MM.1S (cell line): ENCODE measurements around the gene TMEM132D.

Source experiments
- DNase-seq: peaks from one replicate; pipeline ENCODE4 v3.0.0-alpha.2; 2015
- H2AFZ ChIP-seq: fragments of 300-600 bp; sonication (generic); 2 replicates; pipeline ENCODE4 v1.6.0; 2016; ENCODE audit warnings: antibody characterized with exemption, low read length
- H3F3A ChIP-seq: fragments of 300-600 bp; sonication (generic); 2 replicates; pipeline ENCODE4 v1.6.1; 2016; ENCODE audit warnings: mild to moderate bottlenecking, antibody characterized with exemption, low read length, moderate library complexity, mixed read lengths; ENCODE audit not compliant: insufficient read depth
- H3K27ac ChIP-seq: fragments of 300-600 bp; sonication (generic); 2 replicates; pipeline ENCODE4 v1.5.1; 2016; ENCODE audit warnings: mild to moderate bottlenecking, low read length
- H3K27me3 ChIP-seq: fragments of 300-600 bp; sonication (generic); replicated peaks from 2 replicates; pipeline ENCODE4 v1.6.0; 2016; ENCODE audit warnings: low read length; ENCODE audit not compliant: insufficient read depth
- H3K36me3 ChIP-seq: fragments of 300-600 bp; sonication (generic); replicated peaks from 2 replicates; pipeline ENCODE4 v1.6.1; 2016; ENCODE audit warnings: mild to moderate bottlenecking, low read length, mixed read lengths; ENCODE audit not compliant: insufficient read depth
- H3K4me1 ChIP-seq: fragments of 300-600 bp; sonication (generic); 2 replicates; pipeline ENCODE4 v1.6.1; 2016; ENCODE audit warnings: low read length, mixed read lengths
- H3K4me2 ChIP-seq: fragments of 300-600 bp; sonication (generic); 2 replicates; pipeline ENCODE4 v1.6.0; 2016; ENCODE audit warnings: low read depth, low read length
- H3K4me3 ChIP-seq: fragments of 300-600 bp; sonication (generic); 2 replicates; pipeline ENCODE4 v1.5.1; 2016; ENCODE audit warnings: low read length, mixed read lengths
- H3K79me2 ChIP-seq: fragments of 300-600 bp; sonication (generic); 2 replicates; pipeline ENCODE4 v1.6.1; 2016; ENCODE audit warnings: mixed run types, low read length, mixed read lengths
- H3K9ac ChIP-seq: fragments of 300-600 bp; sonication (generic); 2 replicates; pipeline ENCODE4 v1.6.1; 2016; ENCODE audit warnings: low read length, mixed read lengths
- H3K9me2 ChIP-seq: fragments of 300-600 bp; sonication (generic); replicated peaks from 2 replicates; pipeline ENCODE4 v1.6.1; 2016; ENCODE audit warnings: mild to moderate bottlenecking, low read length, mixed read lengths; ENCODE audit not compliant: insufficient read depth
- H3K9me3 ChIP-seq: fragments of 300-600 bp; sonication (generic); replicated peaks from 2 replicates; pipeline ENCODE4 v1.6.1; 2016; ENCODE audit warnings: mild to moderate bottlenecking, low read length, mixed read lengths; ENCODE audit not compliant: insufficient read depth
- H4K20me1 ChIP-seq: fragments of 300-600 bp; sonication (generic); 2 replicates; pipeline ENCODE4 v1.6.1; 2016; ENCODE audit warnings: mild to moderate bottlenecking, low read length, moderate library complexity, mixed read lengths; ENCODE audit not compliant: insufficient read depth
- EZH2 ChIP-seq: fragments of 300-600 bp; sonication (generic); optimal IDR thresholded peaks from 2 replicates; pipeline ENCODE3; 2017; ENCODE audit warnings: low read depth, mild to moderate bottlenecking, antibody characterized with exemption, low read length, mixed read lengths
- EZH2phosphoT487 ChIP-seq: fragments of 300-600 bp; sonication (generic); IDR thresholded peaks from 2 replicates; pipeline ENCODE4 v1.6.1; 2018; ENCODE audit warnings: antibody characterized with exemption, low read length
- TF ChIP-seq, protein P1 (sequence below): fragments of 300-600 bp; sonication (generic); IDR thresholded peaks from 2 replicates; pipeline ENCODE4 v1.5.1; 2016; ENCODE audit warnings: antibody characterized with exemption, low read length, mixed read lengths

The TMEM132D gene

DNA sequence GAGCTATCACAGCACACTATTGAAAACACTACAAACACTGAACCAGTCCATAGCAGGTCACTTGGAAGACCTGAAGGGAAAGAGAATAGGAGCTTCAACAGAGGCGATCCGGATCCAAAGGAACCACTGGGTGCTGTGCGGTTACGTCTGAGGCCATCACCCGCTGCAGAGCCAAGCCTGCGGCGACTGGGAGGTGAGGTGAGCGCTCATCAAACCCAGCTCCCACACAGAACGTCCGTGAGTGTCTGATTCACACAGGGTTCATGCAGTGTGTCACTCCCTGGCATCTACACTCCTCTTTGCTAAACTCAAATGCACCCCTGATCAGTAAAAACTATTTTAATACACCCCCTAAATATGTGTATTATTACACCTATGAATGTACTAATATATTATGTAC lies 64.1 kb downstream of the TMEM132D start:
- H3K4me1 ChIP-seq = no peaks in the 10 kb centered on the region
- no peak overlapping the region for H3K4me3 ChIP-seq
- H3K79me2 ChIP-seq = no peaks in the 10 kb centered on the region
- H3F3A ChIP-seq = no peaks in the 10 kb centered on the region
- no peak for DNase-seq
- H3K9me2 ChIP-seq = no peaks in the 10 kb centered on the region
- H2AFZ ChIP-seq = no peak overlapping the region
- TF ChIP-seq, protein P1, sequence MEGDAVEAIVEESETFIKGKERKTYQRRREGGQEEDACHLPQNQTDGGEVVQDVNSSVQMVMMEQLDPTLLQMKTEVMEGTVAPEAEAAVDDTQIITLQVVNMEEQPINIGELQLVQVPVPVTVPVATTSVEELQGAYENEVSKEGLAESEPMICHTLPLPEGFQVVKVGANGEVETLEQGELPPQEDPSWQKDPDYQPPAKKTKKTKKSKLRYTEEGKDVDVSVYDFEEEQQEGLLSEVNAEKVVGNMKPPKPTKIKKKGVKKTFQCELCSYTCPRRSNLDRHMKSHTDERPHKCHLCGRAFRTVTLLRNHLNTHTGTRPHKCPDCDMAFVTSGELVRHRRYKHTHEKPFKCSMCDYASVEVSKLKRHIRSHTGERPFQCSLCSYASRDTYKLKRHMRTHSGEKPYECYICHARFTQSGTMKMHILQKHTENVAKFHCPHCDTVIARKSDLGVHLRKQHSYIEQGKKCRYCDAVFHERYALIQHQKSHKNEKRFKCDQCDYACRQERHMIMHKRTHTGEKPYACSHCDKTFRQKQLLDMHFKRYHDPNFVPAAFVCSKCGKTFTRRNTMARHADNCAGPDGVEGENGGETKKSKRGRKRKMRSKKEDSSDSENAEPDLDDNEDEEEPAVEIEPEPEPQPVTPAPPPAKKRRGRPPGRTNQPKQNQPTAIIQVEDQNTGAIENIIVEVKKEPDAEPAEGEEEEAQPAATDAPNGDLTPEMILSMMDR = no peak
- TF ChIP-seq EZH2 (no peak), EZH2phosphoT487 (no peak)
- H3K27me3 ChIP-seq = no peaks in the 10 kb centered on the region
- no peaks in the 10 kb centered on the region for H3K36me3 ChIP-seq
- H3K9me3 ChIP-seq = no peaks in the 10 kb centered on the region
- H3K27ac ChIP-seq = no peak overlapping the region
- H4K20me1 ChIP-seq = no peaks in the 10 kb centered on the region
- no peak overlapping the region for H3K9ac ChIP-seq
- H3K4me2 ChIP-seq = no peak overlapping the region

- DNase-seq = no peak
- H3K27me3 ChIP-seq = no peaks in the 10 kb centered on the region
- no peaks in the 10 kb centered on the region for H3K36me3 ChIP-seq
- no peak overlapping the region for H3K4me3 ChIP-seq
- no peaks in the 10 kb centered on the region for H4K20me1 ChIP-seq
- no peak overlapping the region for H3K27ac ChIP-seq
- no peak overlapping the region for H2AFZ ChIP-seq
- H3K9me2 ChIP-seq = no peaks in the 10 kb centered on the region
- no peak overlapping the region for H3K4me2 ChIP-seq
- H3K4me1 ChIP-seq = no peaks in the 10 kb centered on the region
- H3F3A ChIP-seq = no peaks in the 10 kb centered on the region
- no peaks in the 10 kb centered on the region for H3K79me2 ChIP-seq
- TF ChIP-seq EZH2 (no peak), EZH2phosphoT487 (no peak)
- TF ChIP-seq, protein P1 = no peak
- no peak overlapping the region for H3K9ac ChIP-seq
- H3K9me3 ChIP-seq = no peaks in the 10 kb centered on the region
Measured at GRCh38 chr12:129831294-129831693, 72.5 kb downstream of the TMEM132D start.

GRCh38 chr12:129830796-129831195 lies 73.0 kb downstream of the TMEM132D start:
- no peak overlapping the region for H3K4me3 ChIP-seq
- no peaks in the 10 kb centered on the region for H3K36me3 ChIP-seq
- DNase-seq = no peak
- H3K27ac ChIP-seq = no peak overlapping the region
- no peak overlapping the region for H3K4me2 ChIP-seq
- no peaks in the 10 kb centered on the region for H3K9me3 ChIP-seq
- no peaks in the 10 kb centered on the region for H3K27me3 ChIP-seq
- H3K79me2 ChIP-seq = no peaks in the 10 kb centered on the region
- H3K9ac ChIP-seq = no peak overlapping the region
- no peaks in the 10 kb centered on the region for H4K20me1 ChIP-seq
- H3K4me1 ChIP-seq = no peaks in the 10 kb centered on the region
- no peaks in the 10 kb centered on the region for H3K9me2 ChIP-seq
- TF ChIP-seq EZH2phosphoT487 = no peak
- TF ChIP-seq, protein P1 = no peak
- TF ChIP-seq EZH2 = no peak
- no peaks in the 10 kb centered on the region for H3F3A ChIP-seq
- no peak overlapping the region for H2AFZ ChIP-seq
